ENCODE data around the gene UBE2Q1. TPM values are rescaled to one million over a fixed set of nuclear protein-coding genes. Genes with fewer than 3 reads are reported as not detected.

The UBE2Q1 gene
- polyA plus RNA-seq, 1 donor (not counting 4 experiments of a cell fraction or from before 2014, with no cell fraction given) = 17.6 TPM

DNA sequence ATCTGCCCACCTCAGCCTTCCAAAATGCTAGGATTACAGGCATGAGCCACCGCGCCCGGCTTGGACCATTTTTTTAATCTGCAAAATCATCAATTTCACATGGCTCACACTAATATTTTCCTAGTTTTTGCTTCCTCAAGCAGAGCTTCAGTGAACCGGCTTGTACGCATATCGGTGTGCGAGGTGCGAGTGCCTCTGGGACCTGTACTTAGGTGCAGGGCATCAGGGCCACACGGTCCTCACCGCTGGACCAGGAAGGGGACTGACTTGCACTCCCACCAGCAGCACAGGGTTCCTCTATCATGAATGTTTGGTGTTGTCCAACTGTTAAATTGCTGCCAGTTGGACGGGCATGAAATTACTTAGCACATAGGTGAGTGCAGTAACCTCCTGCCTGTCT is 40.8 kb downstream of the UBE2Q1 start:
- Histone ChIP-seq H4K20me1 (ENCODE audit: control insufficient read depth, extremely low read depth, insufficient read depth, low read length) (no peaks in the 10 kb centered on the region), H3K4me1 (ENCODE audit: control insufficient read depth, extremely low read depth, insufficient read depth, low read length) (peaks cover 12% of the 10 kb centered on the region), H2AFZ (ENCODE audit: control insufficient read depth, low read length) (no peak overlapping the region), H3K27ac (ENCODE audit: control insufficient read depth, insufficient read depth, low read length) (no peak overlapping the region), H3K4me3 (ENCODE audit: control insufficient read depth in 2 of 3, extremely low read depth in 1 of 3, insufficient read depth in 2 of 3, low read depth in 1 of 3, low read length in 3 of 3) (no peak overlapping the region), H3K27me3 (ENCODE audit: control insufficient read depth, extremely low read depth, insufficient read depth, low read length) (peaks cover 4% of the 10 kb centered on the region), H3K9me1 (ENCODE audit: control insufficient read depth, extremely low read depth, insufficient read depth, low read length) (no peaks in the 10 kb centered on the region), H3K9me3 (ENCODE audit: control insufficient read depth, low read depth, low read length) (no peaks in the 10 kb centered on the region), H3K36me3 (ENCODE audit: control insufficient read depth in 2 of 2, extremely low read depth in 1 of 2, insufficient read depth in 2 of 2, low read length in 2 of 2) (no peaks in the 10 kb centered on the region), H3K4me2 (ENCODE audit: control insufficient read depth, extremely low read depth, insufficient read depth, low read depth, low read length) (no peak overlapping the region), H3K79me2 (ENCODE audit: control insufficient read depth, insufficient read depth, low read length) (no peaks in the 10 kb centered on the region), H3K9ac (ENCODE audit: control insufficient read depth, extremely low read depth, insufficient read depth, low read length) (no peak overlapping the region)
- FAIRE-seq (no peak), DNase-seq (ENCODE audit: low read depth, low spot score) (no peak)
- dilution Hi-C loops (cut with MboI; ENCODE audit: extremely low pct_ligation_motif_present, low sequenced_read_pairs) = no loop called here
- TF ChIP-seq CTCF (optimal IDR thresholded peaks at IDR 0.05 in 1 of 3, IDR thresholded peaks at IDR 0.05 in 1 of 3, conservative IDR thresholded peaks at IDR 0.05 in 1 of 3; ENCODE audit: extremely low read depth in 1 of 3, insufficient read depth in 2 of 3, low read length in 3 of 3) (no peak), EZH2 (IDR thresholded peaks at IDR 0.05; ENCODE audit: low read length) (no peak)

GRCh38 chr1:154514066-154514553 is 44.4 kb downstream of the UBE2Q1 start:
- peaks cover 12% of the 10 kb centered on the region for H3K27me3 ChIP-seq (ENCODE audit: control insufficient read depth, extremely low read depth, insufficient read depth, low read length)

More at GRCh38 chr1:154514066-154514553, 44.4 kb downstream of the UBE2Q1 start:
- Histone ChIP-seq H3K4me2 (ENCODE audit: control insufficient read depth, extremely low read depth, insufficient read depth, low read depth, low read length) (no peak overlapping the region), H3K36me3 (ENCODE audit: control insufficient read depth in 2 of 2, extremely low read depth in 1 of 2, insufficient read depth in 2 of 2, low read length in 2 of 2) (no peaks in the 10 kb centered on the region), H3K9ac (ENCODE audit: control insufficient read depth, extremely low read depth, insufficient read depth, low read length) (no peak overlapping the region), H3K9me3 (ENCODE audit: control insufficient read depth, low read depth, low read length) (no peaks in the 10 kb centered on the region), H3K9me1 (ENCODE audit: control insufficient read depth, extremely low read depth, insufficient read depth, low read length) (no peaks in the 10 kb centered on the region), H2AFZ (ENCODE audit: control insufficient read depth, low read length) (no peak overlapping the region), H3K4me1 (ENCODE audit: control insufficient read depth, extremely low read depth, insufficient read depth, low read length) (no peaks in the 10 kb centered on the region), H3K79me2 (ENCODE audit: control insufficient read depth, insufficient read depth, low read length) (no peaks in the 10 kb centered on the region), H3K27ac (ENCODE audit: control insufficient read depth, insufficient read depth, low read length) (no peak overlapping the region), H4K20me1 (ENCODE audit: control insufficient read depth, extremely low read depth, insufficient read depth, low read length) (no peaks in the 10 kb centered on the region), H3K4me3 (ENCODE audit: control insufficient read depth in 2 of 3, extremely low read depth in 1 of 3, insufficient read depth in 2 of 3, low read depth in 1 of 3, low read length in 3 of 3) (no peak overlapping the region)
- no peak for FAIRE-seq
- dilution Hi-C loops (cut with MboI; ENCODE audit: extremely low pct_ligation_motif_present, low sequenced_read_pairs) = no loop called here
- no peak for DNase-seq (ENCODE audit: low read depth, low spot score)
- TF ChIP-seq CTCF (optimal IDR thresholded peaks at IDR 0.05 in 1 of 3, IDR thresholded peaks at IDR 0.05 in 1 of 3, conservative IDR thresholded peaks at IDR 0.05 in 1 of 3; ENCODE audit: extremely low read depth in 1 of 3, insufficient read depth in 2 of 3, low read length in 3 of 3) (no peak), EZH2 (IDR thresholded peaks at IDR 0.05; ENCODE audit: low read length) (no peak)

Measured in keratinocyte (primary cell).